H1 (cell line): Measurements from ENCODE around the gene TAL2. TPM values are rescaled to one million over a fixed set of nuclear protein-coding genes. Genes with fewer than 3 reads are reported as not detected.

Source experiments
- CTCF ChIA-PET: fragments of 300-600 bp; sonication (Branson Sonifier 250); formaldehyde crosslinking; loops from one replicate; lab custom pipeline; 2021; ENCODE audit not compliant: partially characterized antibody; lab: Charles Lee
- POLR2A ChIA-PET: fragments of 300-600 bp; sonication (Branson Sonifier 250); formaldehyde crosslinking; loops from one replicate; lab custom pipeline; 2021; ENCODE audit warnings: inconsistent platforms; ENCODE audit not compliant: partially characterized antibody; lab: Charles Lee
- DNase-seq, 2 experiments: peaks; one replicate each; pipeline versions ENCODE4 v3.0.0 to v3.0.0-alpha.2; 2010 to 2022; ENCODE audit warnings: low spot score in 2 of 2, low read depth in 1 of 2, mixed read lengths in 1 of 2
- FAIRE-seq: peaks from 2 replicates; lab custom pipeline; 2011; peaks lifted over from hg19 to GRCh38; lab: Jason Lieb, UNC
- H2AFZ ChIP-seq: 2 replicates; pipeline ENCODE4 v1.8.1; 2012; ENCODE audit warnings: low read length, inconsistent platforms
- H2AK5ac ChIP-seq: 2 replicates; pipeline ENCODE4 v1.6.1; 2013; ENCODE audit warnings: low read depth, low read length
- H2BK120ac ChIP-seq: replicated peaks from 2 replicates; pipeline ENCODE3; 2013; ENCODE audit warnings: low read depth, low read length, inconsistent platforms
- H2BK12ac ChIP-seq: 2 replicates; pipeline ENCODE4 v1.6.1; 2013; ENCODE audit warnings: low read depth, low read length
- H2BK15ac ChIP-seq: 2 replicates; pipeline ENCODE4 v1.6.1; 2013; ENCODE audit warnings: low read length
- H2BK20ac ChIP-seq: 2 replicates; pipeline ENCODE4 v1.6.1; 2013; ENCODE audit warnings: low read length
- H2BK5ac ChIP-seq: 2 replicates; pipeline ENCODE4 v1.6.1; 2013; ENCODE audit warnings: low read depth, low read length
- H3K14ac ChIP-seq: 2 replicates; pipeline ENCODE4 v1.6.1; 2013; ENCODE audit warnings: inconsistent platforms; ENCODE audit not compliant: insufficient read length
- H3K18ac ChIP-seq: 2 replicates; pipeline ENCODE4 v1.6.1; 2013; ENCODE audit warnings: low read length; ENCODE audit errors: extremely low read depth
- H3K23ac ChIP-seq: 2 replicates; pipeline ENCODE4 v1.6.1; 2013; ENCODE audit warnings: inconsistent platforms; ENCODE audit not compliant: insufficient read length
- H3K23me2 ChIP-seq: 2 replicates; pipeline ENCODE4 v1.6.1; 2013; ENCODE audit warnings: low read depth, low read length
- H3K27ac ChIP-seq: 2 replicates; pipeline ENCODE4 v1.6.1; 2011; ENCODE audit warnings: low read depth, low read length, inconsistent platforms
- H3K27me3 ChIP-seq, 4 experiments: replicated peaks in 1 of 4; 1 replicate in 1 of 4; 2 replicates in 3 of 4; pipeline versions ENCODE4 v1.6.1 to v1.8.1; 2011 to 2013; ENCODE audit warnings: low read length in 3 of 4, mild to moderate bottlenecking in 3 of 4, inconsistent platforms in 2 of 4, mixed read lengths in 2 of 4, moderate library complexity in 1 of 4; ENCODE audit not compliant: control insufficient read depth in 3 of 4, insufficient read depth in 3 of 4; ENCODE audit errors: extremely low read depth in 1 of 4
- H3K36me3 ChIP-seq, 4 experiments: 2 replicates each; pipeline versions ENCODE4 v1.6.1 to v1.8.1; 2011 to 2013; ENCODE audit warnings: mild to moderate bottlenecking in 4 of 4, low read length in 3 of 4, moderate library complexity in 2 of 4, control low read depth in 1 of 4, inconsistent platforms in 1 of 4; ENCODE audit not compliant: insufficient read depth in 4 of 4, control insufficient read depth in 2 of 4
- H3K4ac ChIP-seq: replicated peaks from 2 replicates; pipeline ENCODE3; 2013; ENCODE audit warnings: low read length, low read depth, mixed read lengths, inconsistent platforms; ENCODE audit not compliant: insufficient read length
- H3K4me1 ChIP-seq, 4 experiments: replicated peaks in 1 of 4; 1 replicate in 1 of 4; 2 replicates in 3 of 4; pipeline versions ENCODE4 v1.6.1 to v1.8.1; 2011 to 2013; ENCODE audit warnings: low read length in 3 of 4, inconsistent platforms in 2 of 4, mixed read lengths in 1 of 4; ENCODE audit not compliant: insufficient read depth in 4 of 4, control insufficient read depth in 3 of 4
- H3K4me2 ChIP-seq, 2 experiments: 2 replicates each; pipeline versions ENCODE4 v1.6.1 to v1.8.1; 2011 to 2013; ENCODE audit warnings: low read depth in 2 of 2, low read length in 2 of 2, control low read depth in 1 of 2, inconsistent platforms in 1 of 2, mild to moderate bottlenecking in 1 of 2; ENCODE audit not compliant: insufficient read depth in 1 of 2
- H3K4me3 ChIP-seq, 4 experiments: fragments of 200-600, 300-600 bp in 1 of 4; sonication (generic), shearing (Covaris generic), sonication (Bioruptor Twin) in 1 of 4; 2 replicates each; pipeline versions ENCODE4 v1.5.1 to v1.8.1; 2011 to 2016; ENCODE audit warnings: low read length in 4 of 4, low read depth in 3 of 4, control low read depth in 2 of 4, inconsistent platforms in 2 of 4, mild to moderate bottlenecking in 2 of 4, mixed read lengths in 1 of 4, moderate library complexity in 1 of 4; ENCODE audit not compliant: insufficient read depth in 2 of 4; ENCODE audit errors: extremely low read depth in 1 of 4
- H3K56ac ChIP-seq: replicated peaks from 2 replicates; pipeline ENCODE3; 2013; ENCODE audit warnings: low read depth, mild to moderate bottlenecking, mixed read lengths, low read length, inconsistent platforms; ENCODE audit not compliant: insufficient read length
- H3K79me1 ChIP-seq: 2 replicates; pipeline ENCODE4 v1.6.1; 2013; ENCODE audit warnings: low read depth, low read length, control low read depth
- H3K79me2 ChIP-seq, 2 experiments: 2 replicates each; pipeline versions ENCODE4 v1.6.1 to v1.8.1; 2012 to 2013; ENCODE audit warnings: low read length in 2 of 2, mild to moderate bottlenecking in 2 of 2, inconsistent platforms in 1 of 2; ENCODE audit not compliant: insufficient read depth in 2 of 2, control insufficient read depth in 1 of 2
- H3K9ac ChIP-seq, 4 experiments: replicated peaks in 1 of 4; 1 replicate in 1 of 4; 2 replicates in 3 of 4; pipeline versions ENCODE4 v1.6.1 to v1.8.1; 2011 to 2013; ENCODE audit warnings: low read depth in 3 of 4, low read length in 3 of 4, control low read depth in 2 of 4, mild to moderate bottlenecking in 2 of 4, moderate library complexity in 2 of 4, inconsistent platforms in 1 of 4; ENCODE audit errors: extremely low read depth in 1 of 4
- H3K9me3 ChIP-seq, 2 experiments: 2 replicates each; pipeline versions ENCODE4 v1.6.1 to v1.8.1; 2012 to 2013; ENCODE audit warnings: mild to moderate bottlenecking in 2 of 2, moderate library complexity in 2 of 2, control low read depth in 1 of 2, inconsistent platforms in 1 of 2, low read depth in 1 of 2, low read length in 1 of 2, mixed read lengths in 1 of 2; ENCODE audit not compliant: insufficient read depth in 2 of 2
- H4K20me1 ChIP-seq, 2 experiments: replicated peaks in 1 of 2; 2 replicates each; pipeline versions ENCODE3 to v1.8.1; 2011 to 2013; ENCODE audit warnings: inconsistent platforms in 2 of 2, low read length in 2 of 2, mild to moderate bottlenecking in 1 of 2; ENCODE audit not compliant: insufficient read depth in 2 of 2, control insufficient read depth in 1 of 2
- H4K5ac ChIP-seq: 2 replicates; pipeline ENCODE4 v1.6.1; 2013; ENCODE audit warnings: low read length, low read depth, mixed read lengths, inconsistent platforms; ENCODE audit not compliant: insufficient read length
- H4K8ac ChIP-seq: 2 replicates; pipeline ENCODE4 v1.8.0; 2013; ENCODE audit warnings: mild to moderate bottlenecking, moderate library complexity, low read length, inconsistent platforms; ENCODE audit not compliant: insufficient read depth; ENCODE audit errors: extremely low read depth
- H4K91ac ChIP-seq: replicated peaks from 2 replicates; pipeline ENCODE3; 2013; ENCODE audit warnings: low read length, mixed read lengths, inconsistent platforms; ENCODE audit not compliant: insufficient read length
- EGR1 ChIP-seq: IDR thresholded peaks from 2 replicates; pipeline ENCODE4 v1.6.1; 2011; ENCODE audit warnings: low read depth, low read length, borderline replicate concordance
- KDM1A ChIP-seq: fragments of 200-600, 300-600 bp; sonication (generic); IDR thresholded peaks from 2 replicates; pipeline ENCODE4 v1.7.1; 2016; ENCODE audit warnings: mild to moderate bottlenecking, low read length, borderline replicate concordance
- PHF8 ChIP-seq: fragments of 200-600 bp; sonication (generic); conservative IDR thresholded peaks from 2 replicates; pipeline ENCODE4 v1.7.1; 2012; ENCODE audit warnings: low read depth, mild to moderate bottlenecking, inconsistent platforms, low read length, moderate library complexity
- RNF2 ChIP-seq: fragments of 200-900, 300-1000 bp; sonication (generic); IDR thresholded peaks from 2 replicates; pipeline ENCODE4 v1.7.1; 2016; ENCODE audit warnings: borderline replicate concordance, low read depth, mild to moderate bottlenecking, antibody characterized with exemption, low read length; ENCODE audit not compliant: poor library complexity, severe bottlenecking; ENCODE audit errors: missing control alignments
- WGBS, 2 experiments: shearing (Covaris generic) in 1 of 2; methylation state at CpG; one replicate each; pipeline versions ENCODE4 v1.1.6 to v1.1.7; 2013 to 2015; ENCODE audit warnings: low lambda C conversion rate in 2 of 2, mixed read lengths in 2 of 2, inconsistent platforms in 1 of 2, low coverage in 1 of 2, missing lambda C conversion rate in 1 of 2; ENCODE audit not compliant: insufficient replicate concordance in 2 of 2, insufficient coverage in 1 of 2, insufficient read length in 1 of 2; ENCODE audit errors: extremely low coverage in 1 of 2, missing lambda C conversion rate in 1 of 2; 5-methylcytosine and 5-hydroxymethylcytosine counted together
- long read RNA-seq, 2 experiments: library from RNA in 1 of 2; library from capped mRNA in 1 of 2; stranded (forward); transcript quantifications; one replicate each; pipeline ENCODE4 v2.0.0, GENCODE V29; 2021; ENCODE audit warnings: inconsistent platforms in 1 of 2
- polyA minus RNA-seq, 3 experiments: library from RNA; depleted of rRNA, polyadenylated mRNA; stranded (reverse); fragments of >200 nt; gene quantifications; 1 replicate in 2 of 3; 2 replicates in 1 of 3; pipeline ENCODE4 v1.2.3, GENCODE V29; 2011
- polyA plus RNA-seq, 7 experiments: library from polyadenylated mRNA; depleted of rRNA in 3 of 7; stranded (reverse) in 5 of 7; unstranded in 2 of 7; fragments of >200 nt in 5 of 7; fragments of 200-250 nt in 2 of 7; gene quantifications; 1 replicate in 5 of 7; 2 replicates in 1 of 7; 4 replicates in 1 of 7; pipeline versions ENCODE4 v1.2.1 to v1.2.3, GENCODE V29; 2011 to 2013; ENCODE audit warnings: missing spikeins in 2 of 7, mixed read lengths in 2 of 7
- total RNA-seq: library from RNA; stranded (reverse); fragmentation: NEBNext Ultra II Directional; extraction: Animal tissue kit (Norgen Biotek cat#: 25700); gene quantifications from 2 replicates; pipeline ENCODE4 v1.2.1, GENCODE V29; 2021
- TF ChIP-seq, protein P1 (sequence below), 3 experiments: IDR thresholded peaks; 1 replicate in 2 of 3; 2 replicates in 1 of 3; pipeline versions ENCODE4 v1.5.1 to v1.6.1; 2011; ENCODE audit warnings: low read length in 3 of 3, mild to moderate bottlenecking in 3 of 3, inconsistent platforms in 2 of 3, low read depth in 1 of 3, moderate library complexity in 1 of 3; ENCODE audit not compliant: insufficient read depth in 1 of 3; ENCODE audit errors: control extremely low read depth in 1 of 3
- TF ChIP-seq, protein P2 (sequence below): IDR thresholded peaks from 2 replicates; pipeline ENCODE4 v1.6.1; 2012; ENCODE audit warnings: inconsistent platforms

Gene TAL2
- total RNA-seq: 0.65 TPM in 1 of 2 replicates, not detected in the other
- polyA plus RNA-seq (2011; rRNA removed): 0.47 and 0.82 TPM in 2 replicates
- polyA plus RNA-seq (2011; cell fraction: cytosol; rRNA removed): 0.25 TPM
- 0.48 TPM for polyA plus RNA-seq (2011; cell fraction: nucleus; rRNA removed)
- polyA plus RNA-seq (2012, experiment 1 of 2): 0.35 to 0.98 TPM (median 0.74 TPM) in 3 of 4 replicates, not detected in the other
- polyA plus RNA-seq (2012, experiment 2 of 2): not detected
- polyA plus RNA-seq (2013, experiment 1 of 2): 0.41 TPM
- 0.61 TPM for polyA plus RNA-seq (2013, experiment 2 of 2)
- 0.44 and 1.3 TPM in 2 replicates for polyA minus RNA-seq (2011; rRNA and poly(A)+ RNA removed)
- not detected for polyA minus RNA-seq (2011; cell fraction: cytosol; rRNA and poly(A)+ RNA removed)
- polyA minus RNA-seq (2011; cell fraction: nucleus; rRNA and poly(A)+ RNA removed): not detected
- long read RNA-seq, experiment 1: 0 reads
- long read RNA-seq, experiment 2: 0 reads

DNA sequence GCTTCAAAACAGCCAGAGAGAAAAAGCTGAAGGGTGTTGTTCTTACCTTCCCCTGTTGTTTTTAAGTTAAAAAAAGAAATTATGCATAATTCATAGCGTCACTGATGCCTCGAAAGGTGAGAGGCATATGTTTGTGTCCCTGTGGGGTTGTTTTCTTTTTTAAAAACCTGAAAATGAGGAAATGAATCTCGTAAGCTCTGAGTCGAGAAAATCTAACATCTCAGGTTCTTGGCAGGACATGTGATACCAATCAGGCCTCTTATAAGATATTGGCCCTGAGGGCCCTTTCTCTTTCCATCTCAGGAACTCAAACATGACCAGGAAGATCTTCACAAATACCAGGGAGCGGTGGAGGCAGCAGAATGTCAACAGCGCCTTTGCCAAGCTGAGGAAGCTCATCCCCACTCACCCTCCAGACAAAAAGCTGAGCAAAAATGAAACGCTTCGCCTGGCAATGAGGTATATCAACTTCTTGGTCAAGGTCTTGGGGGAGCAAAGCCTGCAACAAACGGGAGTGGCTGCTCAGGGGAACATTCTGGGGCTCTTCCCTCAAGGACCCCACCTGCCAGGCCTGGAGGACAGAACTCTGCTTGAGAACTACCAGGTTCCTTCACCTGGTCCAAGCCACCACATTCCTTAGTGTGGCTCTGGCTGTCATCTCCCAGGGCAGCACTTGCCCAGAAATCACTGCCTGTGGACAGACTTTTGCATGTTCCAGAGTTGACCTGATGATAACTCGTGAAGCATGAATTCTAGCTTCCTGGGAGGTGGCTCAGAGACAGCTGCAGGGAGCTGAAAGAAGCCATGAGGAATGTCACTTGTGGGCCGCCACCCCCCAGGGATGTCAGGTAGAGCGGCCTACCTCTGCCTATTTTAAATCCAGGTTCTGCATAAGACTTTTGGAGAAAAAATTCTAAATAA lies at the start of gene TAL2:
TAL2 (plus strand) TSS at position 274 of the 921 bp plus-strand sequence; CDS start at position 314, 40 bp downstream.
- Histone ChIP-seq H3K36me3 (no peaks in the 10 kb centered on the region), H3K9ac (no peak within 1 kb of the TSS), H3K23ac (no peak within 1 kb of the TSS), H2BK5ac (no peak within 1 kb of the TSS), H4K20me1 (no peaks in the 10 kb centered on the region), H3K27me3 (peaks cover 0 to 17% (median 2%) of the 10 kb centered on the region in 4 experiments; a peak in 5 of 7 replicates), H4K5ac (no peak within 1 kb of the TSS), H3K9me3 (no peaks in the 10 kb centered on the region), H3K4me3 (no peak within 1 kb of the TSS), H2BK15ac (no peak within 1 kb of the TSS), H3K27ac (no peak within 1 kb of the TSS), H4K8ac (no peak within 1 kb of the TSS), H3K4ac (no peak within 1 kb of the TSS), H3K14ac (no peak within 1 kb of the TSS), H3K79me2 (no peaks in the 10 kb centered on the region), H2BK12ac (no peak within 1 kb of the TSS), H3K4me2 (no peak within 1 kb of the TSS), H2BK20ac (no peak within 1 kb of the TSS), H3K4me1 (no peaks in the 10 kb centered on the region), H3K18ac (no peak within 1 kb of the TSS), H2BK120ac (no peak within 1 kb of the TSS), H3K23me2 (no peaks in the 10 kb centered on the region), H4K91ac (no peak within 1 kb of the TSS), H2AK5ac (no peak within 1 kb of the TSS), H3K56ac (no peak within 1 kb of the TSS), H3K79me1 (no peaks in the 10 kb centered on the region), H2AFZ (no peak within 1 kb of the TSS)
- POLR2A ChIA-PET: no interaction called here
- DNase-seq (no peak), FAIRE-seq (no peak)
- CTCF ChIA-PET: interaction anchor here (2.1 kb wide), 1 partner anchor 24 kb away, joined by 8 read pairs; no protein-coding TSS in a partner anchor
- 92% methylated on average over 12 of the region's 12 CpGs; no CpG with 5 or more reads in 1 of the 2 experiments for WGBS, 2 experiments
- no peak for TF ChIP-seq KDM1A
- TF ChIP-seq RNF2: no peak
- TF ChIP-seq, protein P1, sequence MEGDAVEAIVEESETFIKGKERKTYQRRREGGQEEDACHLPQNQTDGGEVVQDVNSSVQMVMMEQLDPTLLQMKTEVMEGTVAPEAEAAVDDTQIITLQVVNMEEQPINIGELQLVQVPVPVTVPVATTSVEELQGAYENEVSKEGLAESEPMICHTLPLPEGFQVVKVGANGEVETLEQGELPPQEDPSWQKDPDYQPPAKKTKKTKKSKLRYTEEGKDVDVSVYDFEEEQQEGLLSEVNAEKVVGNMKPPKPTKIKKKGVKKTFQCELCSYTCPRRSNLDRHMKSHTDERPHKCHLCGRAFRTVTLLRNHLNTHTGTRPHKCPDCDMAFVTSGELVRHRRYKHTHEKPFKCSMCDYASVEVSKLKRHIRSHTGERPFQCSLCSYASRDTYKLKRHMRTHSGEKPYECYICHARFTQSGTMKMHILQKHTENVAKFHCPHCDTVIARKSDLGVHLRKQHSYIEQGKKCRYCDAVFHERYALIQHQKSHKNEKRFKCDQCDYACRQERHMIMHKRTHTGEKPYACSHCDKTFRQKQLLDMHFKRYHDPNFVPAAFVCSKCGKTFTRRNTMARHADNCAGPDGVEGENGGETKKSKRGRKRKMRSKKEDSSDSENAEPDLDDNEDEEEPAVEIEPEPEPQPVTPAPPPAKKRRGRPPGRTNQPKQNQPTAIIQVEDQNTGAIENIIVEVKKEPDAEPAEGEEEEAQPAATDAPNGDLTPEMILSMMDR (IDR thresholded peaks at IDR 0.05; ENCODE audit: control extremely low read depth in 1 of 3, insufficient read depth in 1 of 3, low read depth in 1 of 3, low read length in 3 of 3): no peak
- TF ChIP-seq, protein P2, sequence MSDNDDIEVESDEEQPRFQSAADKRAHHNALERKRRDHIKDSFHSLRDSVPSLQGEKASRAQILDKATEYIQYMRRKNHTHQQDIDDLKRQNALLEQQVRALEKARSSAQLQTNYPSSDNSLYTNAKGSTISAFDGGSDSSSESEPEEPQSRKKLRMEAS: no peak
- TF ChIP-seq PHF8: no peak
- no peak for TF ChIP-seq EGR1
